Stimulated activated CD4-positive, alpha-beta T cell treated with anti-CD3 and anti-CD28 coated beads, Interleukin-2, amount 100 ng/mL, for 48 hours (primary cell): ENCODE measurements around the gene ACOX3.
A peak's percentile ranks its signal among the peaks of the same experiment; 100 is the strongest.
"Not testable (repeated sequence)": the region's sequence is repeated elsewhere in the genome, so short reads cannot be mapped to it uniquely, and the experiment has no call there.

Experiments used
- DNase-seq, 2 donors: peaks; one replicate each; pipeline ENCODE4 v3.0.0-alpha.2; 2020

Gene ACOX3

DNA sequence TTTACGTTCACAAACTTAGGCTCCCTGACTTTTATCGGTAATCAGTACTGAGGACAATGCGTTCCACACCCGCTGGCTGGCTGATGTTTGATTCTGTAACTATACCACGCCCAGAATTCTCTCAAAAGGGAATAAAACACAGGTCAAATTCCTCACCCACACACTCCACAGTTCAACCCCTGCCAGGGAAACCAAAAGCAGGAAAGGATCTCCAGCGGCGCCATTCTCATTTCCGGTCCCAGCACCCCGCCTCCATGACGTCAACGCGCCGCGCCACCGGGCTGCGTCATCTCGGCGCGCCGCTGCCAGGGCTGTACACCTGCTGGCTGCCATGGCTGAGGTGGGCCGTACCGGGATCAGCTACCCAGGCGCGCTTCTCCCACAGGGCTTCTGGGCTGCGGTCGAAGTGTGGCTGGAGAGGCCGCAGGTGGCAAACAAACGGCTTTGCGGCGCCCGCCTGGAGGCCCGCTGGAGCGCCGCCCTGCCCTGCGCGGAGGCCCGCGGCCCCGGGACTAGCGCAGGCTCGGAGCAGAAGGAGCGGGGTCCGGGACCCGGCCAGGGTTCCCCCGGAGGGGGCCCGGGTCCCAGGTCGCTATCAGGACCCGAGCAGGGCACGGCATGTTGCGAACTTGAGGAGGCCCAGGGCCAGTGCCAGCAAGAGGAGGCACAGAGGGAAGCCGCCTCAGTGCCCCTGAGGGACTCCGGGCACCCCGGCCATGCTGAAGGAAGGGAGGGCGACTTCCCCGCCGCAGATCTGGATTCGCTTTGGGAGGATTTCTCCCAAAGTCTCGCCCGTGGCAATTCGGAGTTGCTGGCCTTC, at the start of gene ACOX3, which contains the start of gene TRMT44:
ACOX3 (minus strand) TSS at position 232 of the 820 bp plus-strand sequence. CDS start 24,202 bp downstream, outside the sequence.
TRMT44 (plus strand) TSS at position 286 of the 820 bp plus-strand sequence; CDS start at position 332, 46 bp downstream.
- DNase-seq, result peak; percentile 97 to 99

- no peak for DNase-seq
Measured at GRCh38 chr4:8488791-8489369, 48.4 kb upstream of the ACOX3 start.

GRCh38 chr4:8486643-8487042, 46.1 kb upstream of the ACOX3 start:
- DNase-seq, result not testable (repeated sequence)

DNA sequence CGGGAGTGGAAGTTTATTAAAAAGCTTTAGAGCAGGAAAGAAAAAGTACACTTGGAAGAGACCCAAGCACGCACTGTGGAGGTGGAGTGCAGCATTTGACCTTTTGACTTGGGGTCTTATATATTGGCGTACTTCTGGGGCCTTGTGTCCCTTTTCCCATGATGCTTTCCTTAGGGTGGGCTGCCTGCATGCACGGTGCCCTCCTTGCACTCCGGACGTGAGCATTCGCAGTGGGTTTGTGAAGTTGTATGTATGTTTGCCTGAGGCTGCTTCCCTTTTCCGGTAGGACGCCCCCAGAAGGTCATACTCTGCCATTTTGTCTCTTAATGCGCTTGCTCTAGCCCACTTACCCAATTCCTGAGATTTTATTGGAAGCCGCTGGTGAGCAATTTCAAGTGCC, 39.7 kb upstream of the ACOX3 start:
- no peak for DNase-seq

DNA sequence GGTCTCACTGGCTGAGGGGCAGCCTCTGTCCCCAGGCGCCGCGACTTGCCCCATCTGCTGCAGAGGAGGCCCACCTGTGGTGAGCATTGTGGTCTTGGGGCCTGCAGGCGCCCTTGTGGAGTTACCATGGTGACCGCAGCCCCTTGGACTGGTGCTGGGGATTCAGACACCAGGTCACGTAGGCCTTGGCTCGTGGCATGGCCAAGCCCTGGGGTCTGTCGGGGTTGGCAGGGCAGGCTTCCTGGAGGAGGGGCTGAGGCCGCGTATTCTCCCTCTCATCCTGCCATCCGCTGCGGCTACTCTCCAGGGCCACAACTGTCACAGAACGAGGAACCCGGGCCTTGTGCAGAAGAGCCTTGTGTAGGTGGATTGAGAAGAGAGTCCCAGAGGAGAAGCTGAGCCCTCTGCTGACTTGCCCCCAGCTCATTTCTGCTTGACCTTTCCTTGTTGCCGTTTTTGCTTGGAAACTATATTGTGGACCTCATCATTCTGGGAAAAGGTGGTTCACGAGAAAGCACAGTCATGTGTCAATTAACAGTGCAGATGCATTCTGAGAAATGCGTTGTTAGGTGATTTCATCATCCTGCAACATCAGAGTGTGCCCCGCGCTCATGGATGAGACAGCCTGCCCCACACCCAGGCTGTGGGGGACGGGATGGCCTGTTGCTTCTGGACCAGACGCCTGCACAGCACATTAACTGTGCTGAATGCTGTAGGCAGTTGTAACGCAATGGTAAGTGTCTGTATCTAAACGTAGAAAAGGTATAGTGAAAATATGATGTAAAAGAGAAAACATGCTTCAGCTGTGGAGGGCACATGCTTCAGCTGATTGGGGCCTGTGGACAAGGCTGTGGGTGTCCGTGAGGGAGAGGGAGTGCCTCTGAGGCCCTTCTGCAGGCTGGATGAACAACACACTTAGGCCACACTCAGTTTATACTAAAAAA, 38.5 kb upstream of the ACOX3 start:
- DNase-seq, result no peak

- DNase-seq, result no peak
Measured at GRCh38 chr4:8478371-8478770, 37.8 kb upstream of the ACOX3 start.

GRCh38 chr4:8477676-8478075, 37.2 kb upstream of the ACOX3 start:
- no peak for DNase-seq

- no peak for DNase-seq
Measured at GRCh38 chr4:8477095-8477635, 36.6 kb upstream of the ACOX3 start.

DNA sequence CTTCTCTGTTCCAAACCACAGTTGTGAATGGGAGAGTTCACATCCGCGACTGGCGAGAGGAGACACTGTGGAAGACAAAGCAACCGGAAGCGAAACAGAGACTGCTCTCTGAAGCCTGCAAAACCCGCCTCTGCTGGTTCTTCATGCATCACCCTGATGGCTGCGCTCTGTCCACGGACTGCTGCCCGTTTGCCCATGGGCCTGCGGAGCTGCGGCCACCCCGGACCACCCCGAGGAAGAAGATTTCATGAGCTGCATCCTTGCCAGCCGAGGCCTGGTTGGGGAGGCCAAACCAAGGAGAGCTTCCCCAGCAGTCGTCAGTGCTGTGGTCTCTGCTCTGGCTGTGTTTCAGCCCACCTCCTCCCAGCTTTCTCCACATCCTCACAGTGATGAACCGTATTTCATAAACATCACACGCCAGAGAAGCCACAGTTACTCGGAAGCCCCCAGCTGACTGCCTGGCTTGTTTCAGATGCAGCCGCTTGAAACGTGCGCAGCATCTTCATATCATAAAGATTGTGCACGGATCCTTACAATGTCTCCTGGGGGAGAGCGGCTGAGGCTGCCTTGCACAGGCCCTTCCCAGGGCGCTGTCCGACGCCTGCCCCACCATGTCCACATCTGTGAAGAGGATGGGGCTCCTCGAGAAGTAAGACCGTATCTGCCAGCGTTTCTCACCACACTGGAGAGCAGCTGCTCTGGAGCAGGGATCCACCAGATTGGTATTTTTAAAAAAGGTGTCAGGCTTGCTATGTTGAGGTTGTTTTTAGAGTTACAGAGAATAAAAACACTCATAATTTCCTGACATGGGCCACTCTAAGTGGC, 35.4 kb upstream of the ACOX3 start:
- no peak for DNase-seq

DNA sequence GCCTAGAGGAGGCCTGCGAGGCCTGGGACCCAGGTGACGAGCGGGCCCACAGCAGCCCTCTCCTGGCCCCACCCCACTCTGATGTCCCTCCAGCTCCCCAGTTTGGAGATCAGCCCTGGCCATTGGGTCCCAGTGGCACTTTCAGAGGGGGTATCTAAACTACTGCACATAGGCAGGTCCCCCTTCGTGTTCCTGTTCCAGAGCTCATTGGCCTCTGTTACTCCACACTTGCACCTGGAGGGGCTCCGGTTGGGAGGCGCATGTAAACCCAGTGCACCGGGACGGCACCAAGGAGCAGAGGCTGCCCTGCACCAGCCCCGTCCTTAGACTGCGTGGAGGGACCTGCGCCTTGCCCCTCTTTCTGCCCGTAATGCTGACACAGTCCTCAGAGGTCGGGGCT, 34.3 kb upstream of the ACOX3 start:
- no peak for DNase-seq

- no peak for DNase-seq
Measured at GRCh38 chr4:8473920-8474590, 33.5 kb upstream of the ACOX3 start.

GRCh38 chr4:8473198-8473919, 32.8 kb upstream of the ACOX3 start:
- no peak for DNase-seq

GRCh38 chr4:8472689-8473197, 32.2 kb upstream of the ACOX3 start:
- no peak for DNase-seq

GRCh38 chr4:8472158-8472688, 31.7 kb upstream of the ACOX3 start:
- no peak for DNase-seq

GRCh38 chr4:8471211-8471875, 30.8 kb upstream of the ACOX3 start:
- no peak for DNase-seq

DNA sequence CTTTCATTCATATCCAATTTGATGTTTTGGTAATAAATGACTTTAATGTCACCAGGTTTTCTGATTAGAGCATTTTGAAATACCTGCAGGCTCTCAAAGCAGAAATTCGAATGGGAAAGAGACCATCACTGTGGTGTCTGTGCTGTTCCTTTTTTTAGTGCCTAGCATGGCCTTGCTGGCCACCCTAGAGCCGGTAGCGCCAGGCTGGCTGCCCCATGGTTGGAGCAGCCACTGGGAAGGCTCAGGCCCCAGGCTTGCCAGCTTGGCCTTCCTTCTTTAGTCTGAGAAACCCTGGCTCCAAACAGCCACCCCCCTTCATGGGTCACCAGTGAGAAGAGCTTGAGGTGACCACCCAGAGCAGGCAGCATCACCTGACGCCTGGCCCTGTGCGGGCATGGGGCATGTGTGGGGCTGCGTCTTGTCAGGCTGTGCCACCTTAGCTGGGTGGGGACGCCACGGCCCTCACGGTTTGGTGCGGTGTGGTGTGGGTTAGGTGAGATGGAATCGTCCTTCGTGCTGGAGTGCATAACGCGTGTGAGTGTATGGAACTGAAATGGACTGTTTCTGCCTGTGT, 30.0 kb upstream of the ACOX3 start:
- DNase-seq, result no peak

DNA sequence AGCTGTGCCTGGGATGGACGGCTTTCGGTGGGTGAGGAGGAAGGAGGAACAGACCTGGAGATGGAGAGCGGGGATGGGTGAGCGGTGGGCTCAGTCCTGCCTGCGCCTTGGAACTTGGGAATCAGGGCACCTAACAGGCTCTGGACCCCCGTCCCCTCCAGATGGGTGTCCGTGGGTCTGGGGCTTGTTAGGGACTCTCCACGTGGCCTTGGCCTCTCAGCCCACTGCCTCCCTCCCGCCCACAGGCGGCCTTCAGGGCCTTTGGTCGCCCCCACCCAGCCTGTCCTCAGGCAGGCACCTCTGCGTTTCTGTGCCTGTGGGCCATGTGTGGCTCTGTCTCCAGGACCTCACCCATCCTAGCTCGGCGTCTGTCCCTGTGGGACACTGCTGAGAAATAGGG, 29.0 kb upstream of the ACOX3 start:
- no peak for DNase-seq

DNA sequence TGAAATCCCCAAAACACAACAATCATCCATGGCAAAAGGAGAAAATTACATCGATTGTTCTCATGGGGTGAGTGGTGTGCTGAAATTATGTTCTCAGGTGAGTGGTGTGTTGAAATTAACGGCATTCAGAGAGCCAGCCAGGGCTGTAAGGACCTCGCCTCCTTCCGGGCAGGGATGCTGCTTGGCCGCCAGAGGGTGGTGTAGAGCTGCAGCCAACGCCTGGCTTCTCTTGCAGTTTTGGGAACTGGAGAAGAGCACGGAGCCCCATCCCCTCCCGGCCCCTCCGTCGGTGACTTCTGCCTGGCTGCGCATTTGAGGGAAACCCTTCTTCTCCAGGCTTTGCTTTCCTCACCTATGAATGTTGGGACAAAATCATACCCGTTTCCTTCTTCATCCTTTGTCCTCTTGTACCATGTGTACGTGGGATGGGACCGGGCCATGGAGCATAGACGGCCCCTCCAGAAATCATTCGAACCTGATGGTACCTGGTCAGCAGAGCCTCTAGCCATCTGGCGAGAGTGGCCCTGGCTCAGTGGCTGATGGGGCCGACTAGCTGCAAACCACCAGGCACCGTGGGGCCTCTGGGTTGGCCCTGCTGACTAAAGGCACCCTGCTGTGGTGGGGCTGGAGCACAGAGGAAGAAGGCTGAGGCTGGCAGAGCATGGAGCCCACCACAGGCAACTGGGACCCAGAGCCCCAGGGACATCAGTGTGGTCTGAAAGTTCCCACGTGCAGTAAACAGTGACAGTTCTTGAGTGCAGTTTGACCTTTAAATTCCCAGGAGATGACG, 28.4 kb upstream of the ACOX3 start:
- DNase-seq, result peak; percentile 49 to 59
